GM20000 (cell line): Measurements from ENCODE around the gene FUNDC2.

Experiments
- DNase-seq: peaks from one replicate; pipeline ENCODE4 v3.0.0; 2012; ENCODE audit warnings: low spot score
- TF ChIP-seq, protein P1 (sequence below): IDR thresholded peaks from 2 replicates; pipeline ENCODE4 v1.5.1; 2012; ENCODE audit warnings: mild to moderate bottlenecking, control low read depth; ENCODE audit errors: extremely low read depth, missing control alignments

FUNDC2 gene

DNA sequence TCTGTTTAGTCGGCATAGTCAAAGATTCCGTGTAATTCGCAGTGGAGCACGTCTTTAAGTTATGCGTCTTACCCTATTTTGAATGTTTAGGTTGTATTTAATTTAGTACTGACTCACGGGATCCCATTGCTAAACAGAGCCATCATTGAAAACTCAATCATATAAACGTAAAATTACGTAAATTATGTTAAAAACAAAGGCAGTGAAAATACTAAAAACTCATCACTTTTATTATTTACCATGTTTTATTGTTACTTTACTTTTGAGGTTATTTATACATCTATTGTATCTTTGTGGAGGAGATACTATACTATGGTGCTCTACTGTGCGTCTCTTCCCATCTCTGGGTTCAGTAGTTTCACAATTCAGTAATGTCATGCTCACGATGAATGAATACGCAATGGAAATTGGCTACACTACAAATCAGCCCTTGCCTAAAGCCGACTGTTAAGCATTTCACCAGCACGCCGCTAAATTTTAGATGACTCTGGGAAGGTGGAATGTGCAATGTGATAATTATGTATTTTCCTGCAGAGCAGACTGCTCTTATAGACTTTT, 944 bp downstream of the FUNDC2 start:
- TF ChIP-seq, protein P1, sequence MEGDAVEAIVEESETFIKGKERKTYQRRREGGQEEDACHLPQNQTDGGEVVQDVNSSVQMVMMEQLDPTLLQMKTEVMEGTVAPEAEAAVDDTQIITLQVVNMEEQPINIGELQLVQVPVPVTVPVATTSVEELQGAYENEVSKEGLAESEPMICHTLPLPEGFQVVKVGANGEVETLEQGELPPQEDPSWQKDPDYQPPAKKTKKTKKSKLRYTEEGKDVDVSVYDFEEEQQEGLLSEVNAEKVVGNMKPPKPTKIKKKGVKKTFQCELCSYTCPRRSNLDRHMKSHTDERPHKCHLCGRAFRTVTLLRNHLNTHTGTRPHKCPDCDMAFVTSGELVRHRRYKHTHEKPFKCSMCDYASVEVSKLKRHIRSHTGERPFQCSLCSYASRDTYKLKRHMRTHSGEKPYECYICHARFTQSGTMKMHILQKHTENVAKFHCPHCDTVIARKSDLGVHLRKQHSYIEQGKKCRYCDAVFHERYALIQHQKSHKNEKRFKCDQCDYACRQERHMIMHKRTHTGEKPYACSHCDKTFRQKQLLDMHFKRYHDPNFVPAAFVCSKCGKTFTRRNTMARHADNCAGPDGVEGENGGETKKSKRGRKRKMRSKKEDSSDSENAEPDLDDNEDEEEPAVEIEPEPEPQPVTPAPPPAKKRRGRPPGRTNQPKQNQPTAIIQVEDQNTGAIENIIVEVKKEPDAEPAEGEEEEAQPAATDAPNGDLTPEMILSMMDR: no peak
- DNase-seq: no peak

DNA sequence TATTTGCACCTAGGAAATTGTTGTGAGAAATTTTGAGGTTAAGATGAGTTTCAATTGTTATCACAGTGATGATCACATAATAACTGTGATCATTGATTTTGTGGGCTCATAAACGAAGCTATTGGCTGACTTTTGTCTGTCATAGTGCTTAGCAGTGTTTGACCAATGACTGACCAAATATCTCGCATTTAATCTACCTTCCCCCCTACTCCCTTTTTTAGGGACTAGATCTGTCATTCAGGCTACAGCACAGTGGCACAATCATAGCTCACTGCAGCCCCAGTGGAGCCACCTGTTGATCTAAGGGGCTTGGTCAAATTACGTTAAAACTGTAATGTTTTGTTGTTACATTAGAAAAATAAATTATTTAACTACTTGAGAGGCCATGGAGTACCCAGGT, 1.5 kb downstream of the FUNDC2 start:
- DNase-seq: no peak
- TF ChIP-seq, protein P1: no peak

DNA sequence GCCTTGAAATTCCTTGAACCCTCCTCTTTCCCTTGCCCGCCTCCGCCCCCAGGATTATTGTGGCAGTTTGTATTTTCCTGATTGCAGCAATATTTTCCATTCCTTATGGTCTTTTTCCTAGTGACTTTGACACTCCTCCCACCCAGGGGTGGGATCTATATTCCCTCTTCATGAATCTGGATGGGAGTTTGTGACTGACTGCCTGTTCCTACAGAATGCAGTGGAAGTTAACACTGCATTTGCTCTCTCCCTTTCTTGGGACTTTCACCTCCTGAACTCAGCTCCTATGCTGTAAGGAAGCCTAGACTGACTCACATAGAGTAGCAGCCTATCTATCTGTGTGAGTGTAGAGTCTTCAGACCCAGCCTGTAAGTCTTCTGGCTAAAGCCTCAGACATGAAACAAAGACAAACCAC, 2.2 kb downstream of the FUNDC2 start:
- TF ChIP-seq, protein P1: no peak
- DNase-seq: no peak

DNA sequence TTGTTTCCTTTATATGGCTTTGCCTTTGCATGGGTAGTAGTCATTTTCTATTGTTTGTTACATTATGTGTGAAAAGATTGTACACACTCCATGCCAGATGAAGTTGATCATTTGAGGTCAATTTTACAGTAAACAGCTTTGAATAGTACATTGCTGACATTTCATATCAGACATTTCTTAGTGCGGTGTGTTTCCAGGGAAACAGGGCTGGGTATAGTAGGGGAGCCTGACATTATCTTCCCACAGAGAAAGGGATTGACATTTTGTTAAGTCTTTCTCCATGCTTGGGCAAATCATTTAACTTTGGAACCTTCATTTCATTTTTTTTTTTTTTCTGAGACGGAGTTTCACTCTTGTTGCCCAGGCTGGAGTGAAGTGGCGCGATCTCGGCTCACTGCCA, 5.0 kb downstream of the FUNDC2 start:
- TF ChIP-seq, protein P1: no peak
- DNase-seq: no peak

DNA sequence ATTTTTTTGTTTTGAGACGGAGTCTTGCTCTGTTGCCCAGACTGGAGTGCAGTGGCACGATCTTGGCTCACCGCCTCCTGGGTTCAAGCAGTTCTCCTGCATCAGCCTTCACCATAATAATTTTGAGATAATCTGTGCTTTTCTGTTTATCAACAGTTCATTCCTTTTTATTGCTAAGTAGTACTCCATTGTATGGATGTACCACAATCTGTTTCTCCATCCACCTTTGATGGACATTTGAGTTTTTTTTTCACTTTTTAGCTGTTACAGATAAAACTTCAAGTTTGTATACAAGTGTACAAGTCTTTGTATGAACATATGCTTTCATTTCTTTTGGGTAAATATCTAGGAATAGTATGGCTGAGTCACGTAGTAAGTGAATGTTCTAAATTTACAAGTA, 9.0 kb downstream of the FUNDC2 start:
- TF ChIP-seq, protein P1: no peak
- no peak for DNase-seq

DNA sequence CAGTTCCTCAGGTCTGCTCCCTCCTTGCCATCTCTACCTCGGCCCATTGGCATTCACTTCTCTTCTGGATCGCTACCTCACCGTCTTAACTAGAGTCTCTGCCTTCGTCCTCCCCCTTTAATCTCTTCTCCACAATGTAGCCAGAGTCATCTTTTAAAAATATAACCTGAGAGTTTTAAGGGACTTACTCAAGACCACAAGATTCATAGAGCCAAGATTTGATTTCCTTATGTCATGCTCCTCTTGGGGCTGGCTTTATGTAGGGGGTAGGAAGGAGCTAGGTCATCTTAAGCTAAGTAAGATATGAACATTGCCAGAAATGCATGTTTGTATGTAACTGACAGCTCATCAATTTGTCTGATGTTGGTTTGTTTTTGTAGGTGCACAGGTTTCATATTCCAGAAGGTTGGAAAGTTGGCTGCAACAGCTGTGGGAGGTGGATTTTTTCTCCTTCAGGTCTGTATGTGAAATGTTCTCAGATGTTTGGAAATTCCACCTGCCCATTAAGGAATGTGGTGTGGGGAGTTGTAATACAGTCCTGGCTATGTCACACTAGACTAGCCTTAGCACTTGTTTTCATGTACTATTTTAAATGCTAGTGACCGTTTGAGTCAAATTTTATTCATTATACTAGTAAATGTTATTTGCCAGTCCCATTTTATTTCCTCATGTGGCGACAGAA, 19.6 kb downstream of the FUNDC2 start:
- DNase-seq: no peak
- TF ChIP-seq, protein P1: no peak

DNA sequence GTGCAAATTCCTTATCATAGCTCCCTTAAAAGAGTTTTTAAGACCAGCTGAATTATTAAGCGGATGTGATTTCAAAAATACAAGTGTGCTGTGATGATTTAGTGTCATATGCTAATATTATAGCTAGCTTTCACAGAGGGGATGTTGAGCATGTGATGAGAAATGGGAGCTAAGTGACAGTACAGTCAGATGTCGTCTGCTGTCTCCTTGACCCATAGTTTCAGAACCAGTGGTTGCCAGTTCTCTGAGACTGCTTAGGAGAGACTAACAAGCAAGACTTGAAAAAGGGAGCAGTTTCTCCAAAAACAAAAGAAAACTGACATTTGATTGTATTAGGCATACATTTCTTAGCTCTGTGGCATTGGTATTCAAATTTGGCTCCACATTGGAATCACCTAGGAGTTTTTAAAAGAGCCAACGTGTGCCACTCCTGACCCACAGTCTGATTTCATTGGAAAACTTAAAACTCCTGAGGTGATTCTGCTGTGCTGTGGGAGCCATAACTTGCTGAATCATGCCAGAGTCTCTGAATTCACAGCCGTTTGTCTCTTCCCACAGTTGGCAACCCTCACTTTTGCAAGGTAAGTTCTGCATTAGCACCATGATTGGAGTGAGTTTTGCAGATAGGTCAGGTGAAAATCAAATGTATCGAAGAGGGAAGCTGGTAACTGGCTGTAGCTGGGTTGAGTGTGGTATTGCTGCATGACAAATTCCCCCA, 20.3 kb downstream of the FUNDC2 start:
- TF ChIP-seq, protein P1: no peak
- DNase-seq: no peak
